Measurements from ENCODE around the gene NAA20.

The NAA20 gene

GRCh38 chr20:20017001-20017843 lies at the start of gene NAA20:
TSS of gene NAA20 (plus strand) at chr20:20017362. CDS start at chr20:20017397, 35 bp downstream.
- intact Hi-C loops (cut with DNase I): no loop called here
- DNase-seq: peak; percentile 91 to 99 (median 97)

- intact Hi-C loops (cut with DNase I): no loop called here
- no peak for DNase-seq
Measured at GRCh38 chr20:19967445-19967844, 49.7 kb upstream of the NAA20 start.

GRCh38 chr20:19968028-19968427 lies 49.1 kb upstream of the NAA20 start:
- no peak for DNase-seq
- intact Hi-C loops (cut with DNase I): no loop called here

GRCh38 chr20:19968466-19969073 lies 48.6 kb upstream of the NAA20 start:
- intact Hi-C loops (cut with DNase I): no loop called here
- DNase-seq: no peak

- no peak for DNase-seq
- intact Hi-C loops (cut with DNase I): no loop called here
Measured at GRCh38 chr20:19969106-19969505, 48.1 kb upstream of the NAA20 start.

GRCh38 chr20:19969507-19970255 lies 47.5 kb upstream of the NAA20 start:
- no peak for DNase-seq
- intact Hi-C loops (cut with DNase I): no loop called here

GRCh38 chr20:19970256-19970765 lies 46.9 kb upstream of the NAA20 start:
- no peak for DNase-seq
- intact Hi-C loops (cut with DNase I): no loop called here

- intact Hi-C loops (cut with DNase I): no loop called here
Measured at GRCh38 chr20:19971116-19971515, 46.0 kb upstream of the NAA20 start.

GRCh38 chr20:19973961-19974629 lies 43.1 kb upstream of the NAA20 start:
- peak in 33 of 42 donors; percentile 35 to 83 (median 51) for DNase-seq
- intact Hi-C loops (cut with DNase I): no loop called here

More at GRCh38 chr20:19971116-19971515, 46.0 kb upstream of the NAA20 start:
- no peak for DNase-seq

- peak; percentile 66 to 94 (median 85) for DNase-seq
- intact Hi-C loops (cut with DNase I): no loop called here
Measured at GRCh38 chr20:19974630-19975435, 42.3 kb upstream of the NAA20 start.

- intact Hi-C loops (cut with DNase I): no loop called here
Measured at GRCh38 chr20:19975436-19975799, 41.7 kb upstream of the NAA20 start.

GRCh38 chr20:19975901-19976300 lies 41.3 kb upstream of the NAA20 start:
- intact Hi-C loops (cut with DNase I): no loop called here
- DNase-seq: peak in 12 of 42 donors; percentile 41 to 68 (median 50)

More at GRCh38 chr20:19975436-19975799, 41.7 kb upstream of the NAA20 start:
- peak in 10 of 42 donors; percentile 9 to 51 (median 42) for DNase-seq

GRCh38 chr20:19976595-19977372 lies 40.4 kb upstream of the NAA20 start:
- intact Hi-C loops (cut with DNase I): no loop called here
- peak in 39 of 42 donors; percentile 38 to 80 (median 60) for DNase-seq

GRCh38 chr20:19977373-19977770 lies 39.8 kb upstream of the NAA20 start:
- DNase-seq: no peak
- intact Hi-C loops (cut with DNase I): no loop called here

- peak in 2 of 42 donors; percentile 29 to 33 for DNase-seq
- intact Hi-C loops (cut with DNase I): no loop called here
Measured at GRCh38 chr20:19978511-19979210, 38.5 kb upstream of the NAA20 start.

GRCh38 chr20:19981031-19981451 lies 36.1 kb upstream of the NAA20 start:
- intact Hi-C loops (cut with DNase I): no loop called here
- DNase-seq: no peak

GRCh38 chr20:19986419-19986818 lies 30.7 kb upstream of the NAA20 start:
- peak in 3 of 42 donors; percentile 41 to 72 (median 67) for DNase-seq
- intact Hi-C loops (cut with DNase I): no loop called here

All from head of caudate nucleus (tissue), 42 donors.